Adrenal gland (tissue), 5 donors: ENCODE results near the gene SSBP3.

ENCODE experiments used
- POLR2A ChIP-seq, 2 donors: fragments of 450-650 bp; IDR thresholded peaks; one replicate each; pipeline ENCODE4 v1.6.1; 2017; ENCODE audit warnings: antibody characterized with exemption in 2 of 2, mild to moderate bottlenecking in 2 of 2, moderate library complexity in 1 of 2
- TF ChIP-seq, protein P1 (sequence below), 6 experiments: fragments of 450-650 bp in 4 of 6; fragments of 200-600 bp in 2 of 6; sonication (generic) in 1 of 6; IDR thresholded peaks; 1 replicate in 5 of 6; 2 replicates in 1 of 6; pipeline versions ENCODE4 v1.5.1 to v1.8.0; 2016 to 2021; ENCODE audit warnings: antibody characterized with exemption in 6 of 6, mild to moderate bottlenecking in 2 of 6, moderate library complexity in 1 of 6
- donor health status: DM: no; HTN: no; CAD: no.

DNA sequence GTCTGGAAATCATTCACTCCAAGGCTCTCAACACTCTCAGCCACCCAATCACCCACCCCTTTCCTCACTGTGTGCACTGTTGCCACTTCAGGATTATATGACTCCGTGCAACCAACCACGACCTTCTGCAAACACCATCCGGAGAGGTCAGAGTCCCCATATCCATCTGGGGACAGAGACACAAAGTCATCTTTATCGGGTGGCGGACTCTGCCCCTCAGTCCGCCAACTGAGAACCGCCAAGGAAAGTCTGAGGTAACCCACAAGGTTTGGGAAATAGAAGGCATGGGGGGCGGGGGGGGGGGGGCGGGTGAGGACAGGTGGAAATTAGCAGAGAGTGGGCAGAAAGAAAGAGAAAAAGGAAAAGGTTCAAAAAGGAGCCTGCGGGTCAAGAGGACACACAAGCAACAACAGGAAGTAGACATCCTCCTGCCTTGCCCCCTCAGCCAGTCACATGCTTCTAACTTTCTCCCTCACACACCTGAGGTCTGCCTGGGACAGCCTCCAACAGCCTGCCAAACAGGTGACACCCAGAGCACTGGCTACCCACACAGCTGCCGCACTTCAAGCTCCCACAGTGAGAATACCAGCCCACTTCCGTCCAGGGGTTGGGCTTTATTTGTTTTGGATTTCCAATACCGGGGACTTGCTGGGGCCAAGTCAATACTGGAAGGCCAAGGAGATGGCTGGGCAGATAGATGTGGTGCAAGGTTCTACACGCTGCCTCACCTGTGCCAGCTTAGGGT, 58.1 kb downstream of the SSBP3 start:
- TF ChIP-seq, protein P1, sequence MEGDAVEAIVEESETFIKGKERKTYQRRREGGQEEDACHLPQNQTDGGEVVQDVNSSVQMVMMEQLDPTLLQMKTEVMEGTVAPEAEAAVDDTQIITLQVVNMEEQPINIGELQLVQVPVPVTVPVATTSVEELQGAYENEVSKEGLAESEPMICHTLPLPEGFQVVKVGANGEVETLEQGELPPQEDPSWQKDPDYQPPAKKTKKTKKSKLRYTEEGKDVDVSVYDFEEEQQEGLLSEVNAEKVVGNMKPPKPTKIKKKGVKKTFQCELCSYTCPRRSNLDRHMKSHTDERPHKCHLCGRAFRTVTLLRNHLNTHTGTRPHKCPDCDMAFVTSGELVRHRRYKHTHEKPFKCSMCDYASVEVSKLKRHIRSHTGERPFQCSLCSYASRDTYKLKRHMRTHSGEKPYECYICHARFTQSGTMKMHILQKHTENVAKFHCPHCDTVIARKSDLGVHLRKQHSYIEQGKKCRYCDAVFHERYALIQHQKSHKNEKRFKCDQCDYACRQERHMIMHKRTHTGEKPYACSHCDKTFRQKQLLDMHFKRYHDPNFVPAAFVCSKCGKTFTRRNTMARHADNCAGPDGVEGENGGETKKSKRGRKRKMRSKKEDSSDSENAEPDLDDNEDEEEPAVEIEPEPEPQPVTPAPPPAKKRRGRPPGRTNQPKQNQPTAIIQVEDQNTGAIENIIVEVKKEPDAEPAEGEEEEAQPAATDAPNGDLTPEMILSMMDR (IDR thresholded peaks at IDR 0.05), result no peak
- no peak for TF ChIP-seq POLR2A (IDR thresholded peaks at IDR 0.05)
